GM13976 (cell line): Measurements from ENCODE around the gene ZHX3.

Experiments
- DNase-seq: peaks from one replicate; pipeline ENCODE4 v3.0.0; 2012; ENCODE audit warnings: low spot score
- in situ Hi-C: fragments of 300-500 bp; cut with MboI; formaldehyde crosslinking; loops from one replicate; pipeline ENCODE4 v1.12.0; 2022; ENCODE audit warnings: low sequenced_read_pairs, mixed read lengths, inconsistent platforms; ENCODE audit not compliant: unreplicated experiment
- TF ChIP-seq, protein P1 (sequence below): IDR thresholded peaks from 2 replicates; pipeline ENCODE4 v1.5.1; 2012; ENCODE audit warnings: borderline replicate concordance, mild to moderate bottlenecking; ENCODE audit not compliant: insufficient read depth; ENCODE audit errors: extremely low read depth, missing control alignments, control extremely low read depth

The ZHX3 gene

GRCh38 chr20:41358717-41359116, 41.2 kb upstream of the ZHX3 start:
- TF ChIP-seq, protein P1, sequence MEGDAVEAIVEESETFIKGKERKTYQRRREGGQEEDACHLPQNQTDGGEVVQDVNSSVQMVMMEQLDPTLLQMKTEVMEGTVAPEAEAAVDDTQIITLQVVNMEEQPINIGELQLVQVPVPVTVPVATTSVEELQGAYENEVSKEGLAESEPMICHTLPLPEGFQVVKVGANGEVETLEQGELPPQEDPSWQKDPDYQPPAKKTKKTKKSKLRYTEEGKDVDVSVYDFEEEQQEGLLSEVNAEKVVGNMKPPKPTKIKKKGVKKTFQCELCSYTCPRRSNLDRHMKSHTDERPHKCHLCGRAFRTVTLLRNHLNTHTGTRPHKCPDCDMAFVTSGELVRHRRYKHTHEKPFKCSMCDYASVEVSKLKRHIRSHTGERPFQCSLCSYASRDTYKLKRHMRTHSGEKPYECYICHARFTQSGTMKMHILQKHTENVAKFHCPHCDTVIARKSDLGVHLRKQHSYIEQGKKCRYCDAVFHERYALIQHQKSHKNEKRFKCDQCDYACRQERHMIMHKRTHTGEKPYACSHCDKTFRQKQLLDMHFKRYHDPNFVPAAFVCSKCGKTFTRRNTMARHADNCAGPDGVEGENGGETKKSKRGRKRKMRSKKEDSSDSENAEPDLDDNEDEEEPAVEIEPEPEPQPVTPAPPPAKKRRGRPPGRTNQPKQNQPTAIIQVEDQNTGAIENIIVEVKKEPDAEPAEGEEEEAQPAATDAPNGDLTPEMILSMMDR, result no peak
- in situ Hi-C loops, result no loop called here
- no peak for DNase-seq

GRCh38 chr20:41358230-41358629, 40.7 kb upstream of the ZHX3 start:
- in situ Hi-C loops, result no loop called here
- DNase-seq, result no peak
- TF ChIP-seq, protein P1, result no peak

GRCh38 chr20:41357424-41358163, 40.1 kb upstream of the ZHX3 start:
- in situ Hi-C loops, result no loop called here
- DNase-seq, result no peak
- TF ChIP-seq, protein P1, result no peak

- TF ChIP-seq, protein P1, result no peak
- no peak for DNase-seq
- in situ Hi-C loops, result no loop called here
Measured at GRCh38 chr20:41356951-41357350, 39.4 kb upstream of the ZHX3 start.

DNA sequence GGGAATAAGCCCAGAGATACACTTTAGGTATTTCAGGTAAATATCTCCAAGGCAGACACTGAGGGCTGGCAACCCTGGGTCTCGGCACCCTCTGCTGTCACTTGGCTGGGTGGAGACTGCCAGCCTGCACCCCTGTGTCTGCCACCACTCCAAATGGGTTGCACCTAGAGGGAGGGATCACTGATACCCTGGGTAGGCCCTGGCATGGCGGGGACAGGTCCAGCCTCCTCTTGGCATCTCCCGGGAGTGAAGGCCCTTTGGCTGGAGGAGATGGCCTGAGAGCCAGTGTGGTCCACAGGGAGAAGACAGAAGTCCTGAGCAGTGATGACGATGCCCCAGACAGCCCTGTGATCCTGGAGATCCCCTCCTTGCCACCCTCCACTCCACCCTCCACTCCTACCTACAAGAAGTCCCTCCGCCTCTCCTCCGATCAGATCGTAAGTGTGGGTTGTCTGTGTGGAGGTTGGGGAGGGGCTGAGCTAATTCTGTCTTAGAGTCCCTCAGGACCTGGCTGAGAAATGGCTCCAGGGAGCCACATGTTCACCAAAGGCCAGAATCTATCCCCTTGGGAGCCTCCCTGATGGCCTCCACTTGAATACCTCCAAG, 38.2 kb upstream of the ZHX3 start:
- no peak for DNase-seq
- in situ Hi-C loops, result no loop called here
- TF ChIP-seq, protein P1, result no peak

GRCh38 chr20:41355192-41355591, 37.7 kb upstream of the ZHX3 start:
- DNase-seq, result no peak
- in situ Hi-C loops, result no loop called here
- TF ChIP-seq, protein P1, result no peak
